HUES48 (cell line): ENCODE data around the gene ZNF100.
"Not testable (repeated sequence)": the region's sequence is repeated elsewhere in the genome, so short reads cannot be mapped to it uniquely, and the experiment has no call there.

Experiments
- H3K27ac ChIP-seq: one replicate; pipeline ENCODE4 v1.7.0; 2013; ENCODE audit warnings: low read depth, low read length, inconsistent platforms
- H3K27me3 ChIP-seq: 2 replicates; pipeline ENCODE4 v1.6.1; 2013; ENCODE audit warnings: mild to moderate bottlenecking, low read length; ENCODE audit not compliant: control insufficient read depth, insufficient read depth
- H3K36me3 ChIP-seq: 2 replicates; pipeline ENCODE4 v1.6.1; 2013; ENCODE audit warnings: low read length; ENCODE audit not compliant: control insufficient read depth, insufficient read depth
- H3K4me1 ChIP-seq: 2 replicates; pipeline ENCODE4 v1.6.1; 2013; ENCODE audit warnings: mild to moderate bottlenecking, low read length; ENCODE audit not compliant: control insufficient read depth, insufficient read depth
- H3K4me3 ChIP-seq: 2 replicates; pipeline ENCODE4 v1.5.1; 2013; ENCODE audit warnings: mild to moderate bottlenecking, low read depth, low read length
- H3K9ac ChIP-seq: 2 replicates; pipeline ENCODE4 v1.6.1; 2013; ENCODE audit warnings: mild to moderate bottlenecking, low read depth, low read length, moderate library complexity
- H3K9me3 ChIP-seq: 2 replicates; pipeline ENCODE4 v1.6.1; 2013; ENCODE audit warnings: low read length; ENCODE audit not compliant: control insufficient read depth, insufficient read depth

Gene ZNF100

GRCh38 chr19:21751384-21751783 is 16.0 kb downstream of the ZNF100 start:
- peaks cover 45% of the 10 kb centered on the region for H3K36me3 ChIP-seq

DNA sequence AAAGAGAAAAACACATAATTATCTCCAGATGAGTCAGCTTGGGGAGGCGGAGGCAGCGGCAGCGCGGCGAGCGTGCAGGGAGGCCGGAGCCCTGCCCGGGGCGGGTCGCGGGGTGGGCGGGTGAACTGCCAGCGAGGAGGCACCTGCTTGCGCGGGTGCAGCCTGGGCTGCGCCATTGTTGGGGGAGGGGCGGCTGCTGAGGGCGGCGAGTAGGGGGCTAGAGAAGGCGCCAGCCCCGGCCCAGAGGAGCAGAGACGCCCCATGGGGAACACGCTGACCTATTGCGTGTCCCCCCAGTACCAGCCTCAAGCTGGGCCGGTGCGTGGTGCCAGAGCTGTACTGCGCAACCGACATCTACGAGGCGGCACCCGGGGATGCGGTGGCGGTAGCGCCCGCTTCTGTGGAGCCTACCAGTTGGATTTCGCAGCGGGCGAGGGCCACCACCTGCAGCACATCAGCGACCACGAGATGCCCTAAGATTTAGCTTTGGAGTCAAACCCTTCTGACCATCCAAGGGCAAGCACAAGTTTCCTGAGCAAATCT is 16.7 kb downstream of the ZNF100 start:
- H3K9me3 ChIP-seq, result peaks cover under 1% of the 10 kb centered on the region
- H3K27ac ChIP-seq, result no peak overlapping the region
- no peak overlapping the region for H3K9ac ChIP-seq
- H3K4me3 ChIP-seq, result no peak overlapping the region
- H3K27me3 ChIP-seq, result no peaks in the 10 kb centered on the region
- H3K4me1 ChIP-seq, result no peaks in the 10 kb centered on the region
- peaks cover 46% of the 10 kb centered on the region for H3K36me3 ChIP-seq

More at GRCh38 chr19:21751384-21751783, 16.0 kb downstream of the ZNF100 start:
- Histone ChIP-seq H3K4me1 (no peaks in the 10 kb centered on the region), H3K9ac (no peak overlapping the region), H3K27ac (no peak overlapping the region), H3K9me3 (peaks cover 3% of the 10 kb centered on the region; the same call in 1 of the 2 replicates), H3K4me3 (no peak overlapping the region), H3K27me3 (no peaks in the 10 kb centered on the region)

- Histone ChIP-seq H3K9ac (no peak overlapping the region), H3K4me1 (no peaks in the 10 kb centered on the region), H3K27ac (no peak overlapping the region), H3K36me3 (peaks cover 46% of the 10 kb centered on the region), H3K9me3 (no peaks in the 10 kb centered on the region; the same call in 1 of the 2 replicates), H3K4me3 (no peak overlapping the region), H3K27me3 (no peaks in the 10 kb centered on the region)
These were observed 18.3 kb downstream of the ZNF100 start for GRCh38 chr19:21749090-21749489.

DNA sequence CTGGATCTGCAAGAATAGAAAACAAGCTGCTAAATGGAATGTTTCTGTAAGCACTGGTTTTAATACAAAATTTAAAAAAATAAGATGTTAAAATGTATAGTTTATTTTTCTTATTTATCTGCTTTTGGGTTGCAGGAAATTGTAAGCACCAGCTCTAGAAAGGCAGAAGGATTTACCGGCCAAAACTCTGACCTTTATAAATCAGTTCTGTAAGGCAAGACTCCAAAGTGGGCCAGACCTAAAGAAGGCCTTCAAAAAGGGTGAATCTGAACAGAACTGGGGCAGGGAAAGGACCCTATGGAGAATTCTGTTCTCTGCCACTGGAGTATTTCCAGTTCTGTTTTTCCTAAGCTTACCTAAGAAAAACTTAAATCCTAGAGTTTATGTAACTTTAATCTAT is 19.3 kb downstream of the ZNF100 start:
- Histone ChIP-seq H3K4me1 (no peaks in the 10 kb centered on the region), H3K9ac (no peak overlapping the region), H3K27ac (no peak overlapping the region), H3K4me3 (no peak overlapping the region), H3K27me3 (no peaks in the 10 kb centered on the region), H3K9me3 (no peaks in the 10 kb centered on the region; the same call in 1 of the 2 replicates), H3K36me3 (peaks cover 51% of the 10 kb centered on the region)

DNA sequence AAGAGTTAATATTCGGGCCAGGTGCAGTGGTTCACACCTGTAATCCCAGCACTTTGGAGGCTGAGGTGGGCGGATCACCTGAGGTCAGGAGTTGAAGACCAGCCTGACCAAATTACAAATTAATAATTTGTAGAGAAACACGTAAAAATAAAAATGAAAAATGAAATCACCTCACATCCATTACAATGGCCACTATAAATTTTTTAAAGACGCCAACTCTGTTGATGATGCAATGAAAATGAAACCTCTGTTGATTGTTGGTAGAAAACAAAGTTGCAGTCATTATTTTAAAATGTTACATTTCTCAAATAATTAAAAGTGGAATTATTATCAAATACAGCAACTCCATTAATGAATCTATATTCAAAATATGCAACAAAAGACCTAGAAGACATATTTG is 26.8 kb downstream of the ZNF100 start:
- H3K4me1 ChIP-seq, result no peaks in the 10 kb centered on the region
- peaks cover 47% of the 10 kb centered on the region for H3K36me3 ChIP-seq
- H3K9me3 ChIP-seq, result no peaks in the 10 kb centered on the region
- H3K27me3 ChIP-seq, result no peaks in the 10 kb centered on the region
- H3K4me3 ChIP-seq, result no peak overlapping the region
- H3K27ac ChIP-seq, result no peak overlapping the region
- H3K9ac ChIP-seq, result no peak overlapping the region

GRCh38 chr19:21726942-21727747 is 40.2 kb downstream of the ZNF100 start:
- not testable (repeated sequence) for H3K4me3 ChIP-seq, H3K27ac ChIP-seq, H3K4me1 ChIP-seq, H3K9ac ChIP-seq, H3K27me3 ChIP-seq
- H3K36me3 ChIP-seq, result peaks cover 56% of the 10 kb centered on the region
- H3K9me3 ChIP-seq, result peaks cover 55% of the 10 kb centered on the region

- Histone ChIP-seq H3K36me3 (no peaks in the 10 kb centered on the region), H3K9ac (no peak overlapping the region), H3K4me1 (no peaks in the 10 kb centered on the region), H3K27ac (no peak overlapping the region), H3K9me3 (peaks cover 6% of the 10 kb centered on the region; the same call in 1 of the 2 replicates), H3K27me3 (no peaks in the 10 kb centered on the region), H3K4me3 (no peak overlapping the region)
These were observed 53.6 kb downstream of the ZNF100 start for GRCh38 chr19:21713761-21714160.

- Histone ChIP-seq H3K9me3 (peaks cover 18% of the 10 kb centered on the region), H3K9ac (no peak overlapping the region), H3K4me1 (peaks cover 17% of the 10 kb centered on the region), H3K27ac (no peak overlapping the region), H3K4me3 (no peak overlapping the region), H3K36me3 (no peaks in the 10 kb centered on the region), H3K27me3 (no peaks in the 10 kb centered on the region)
These were observed 57.9 kb downstream of the ZNF100 start for GRCh38 chr19:21709464-21709863.

DNA sequence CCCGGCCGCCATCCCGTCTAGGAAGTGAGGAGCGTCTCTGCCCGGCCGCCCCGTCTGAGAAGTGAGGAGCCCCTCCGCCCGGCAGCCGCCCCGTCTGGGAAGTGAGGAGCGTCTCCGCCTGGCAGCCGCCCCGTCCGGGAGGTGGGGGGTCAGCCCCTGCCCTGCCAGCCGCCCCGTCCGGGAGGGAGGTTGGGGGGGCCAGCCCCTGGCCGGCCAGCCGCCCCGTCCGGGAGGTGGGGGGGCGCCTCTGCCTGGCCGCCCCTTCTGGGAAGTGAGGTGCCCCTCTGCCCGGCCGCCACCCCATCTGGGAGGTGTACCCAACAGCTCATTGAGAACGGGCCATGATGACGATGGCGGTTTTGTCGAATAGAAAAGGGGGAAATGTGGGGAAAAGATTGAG is 59.5 kb downstream of the ZNF100 start:
- Histone ChIP-seq H3K4me1 (peaks cover 28% of the 10 kb centered on the region), H3K9me3 (peaks cover 18% of the 10 kb centered on the region)
- H3K27ac ChIP-seq, H3K36me3 ChIP-seq, H3K27me3 ChIP-seq, H3K4me3 ChIP-seq, H3K9ac ChIP-seq: not testable (repeated sequence)

- H3K4me1 ChIP-seq, result peaks cover 28% of the 10 kb centered on the region
- H3K36me3 ChIP-seq, result no peaks in the 10 kb centered on the region
- H3K27me3 ChIP-seq, result no peaks in the 10 kb centered on the region
- H3K9ac ChIP-seq, result no peak overlapping the region
- no peak overlapping the region for H3K27ac ChIP-seq
- H3K4me3 ChIP-seq, result no peak overlapping the region; the same call in 1 of the 2 replicates
- H3K9me3 ChIP-seq, result peaks cover 22% of the 10 kb centered on the region
These were observed 60.3 kb downstream of the ZNF100 start for GRCh38 chr19:21707065-21707464.

DNA sequence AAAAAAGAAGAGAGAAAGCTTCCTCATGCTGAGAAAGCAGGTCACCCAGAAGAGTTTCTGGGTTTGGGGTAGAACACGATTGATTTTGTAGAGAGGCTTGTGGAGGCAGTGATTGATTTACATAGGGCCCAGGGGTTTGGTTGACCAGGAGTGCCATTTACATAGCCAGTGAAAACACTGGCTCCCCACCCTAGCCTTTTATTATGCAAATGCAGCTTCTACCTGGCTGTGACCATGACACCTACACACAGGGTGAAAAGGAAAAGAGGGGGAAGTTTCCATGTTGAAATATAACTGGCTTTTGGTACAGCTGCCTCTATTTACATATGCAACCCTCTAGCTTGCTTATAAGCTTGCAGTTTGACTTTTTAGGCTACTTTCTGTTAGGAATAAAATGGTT is 62.0 kb downstream of the ZNF100 start:
- no peaks in the 10 kb centered on the region for H3K27me3 ChIP-seq
- peak overlapping the region; percentile 84 for H3K27ac ChIP-seq
- peaks cover 25% of the 10 kb centered on the region for H3K9me3 ChIP-seq
- H3K36me3 ChIP-seq, result no peaks in the 10 kb centered on the region
- peaks cover 28% of the 10 kb centered on the region for H3K4me1 ChIP-seq
- peak overlapping the region; percentile 45 for H3K4me3 ChIP-seq
- H3K9ac ChIP-seq, result peak overlapping the region; percentile 41
